ENCODE results near the gene HIVEP2.

HIVEP2 gene

GRCh38 chr6:142844065-142844755 lies 100.8 kb downstream of the HIVEP2 start:
- no peak for DNase-seq (ENCODE audit: low read depth, low spot score)

- no peak for DNase-seq (ENCODE audit: low read depth, low spot score)
These were observed 101.6 kb downstream of the HIVEP2 start for GRCh38 chr6:142843361-142843760.

- DNase-seq (ENCODE audit: low read depth, low spot score) = no peak
These were observed 102.3 kb downstream of the HIVEP2 start for GRCh38 chr6:142842418-142843261.

GRCh38 chr6:142841915-142842314 lies 103.1 kb downstream of the HIVEP2 start:
- DNase-seq (ENCODE audit: low read depth, low spot score) = no peak

GRCh38 chr6:142839686-142840040 lies 105.3 kb downstream of the HIVEP2 start:
- no peak for DNase-seq (ENCODE audit: low read depth, low spot score)

GRCh38 chr6:142838821-142839685 lies 105.9 kb downstream of the HIVEP2 start:
- DNase-seq (ENCODE audit: low read depth, low spot score) = no peak

- no peak for DNase-seq (ENCODE audit: low read depth, low spot score)
These were observed 109.0 kb downstream of the HIVEP2 start for GRCh38 chr6:142835787-142836535.

- DNase-seq (ENCODE audit: low read depth, low spot score) = no peak
These were observed 110.1 kb downstream of the HIVEP2 start for GRCh38 chr6:142834853-142835252.

GRCh38 chr6:142833798-142834197 lies 111.2 kb downstream of the HIVEP2 start:
- DNase-seq (ENCODE audit: low read depth, low spot score) = no peak

GRCh38 chr6:142833054-142833453 lies 111.9 kb downstream of the HIVEP2 start:
- DNase-seq (ENCODE audit: low read depth, low spot score) = no peak

- DNase-seq (ENCODE audit: low read depth, low spot score) = no peak
These were observed 114.2 kb downstream of the HIVEP2 start for GRCh38 chr6:142830807-142831206.

- DNase-seq (ENCODE audit: low read depth, low spot score) = no peak
These were observed 114.8 kb downstream of the HIVEP2 start for GRCh38 chr6:142830116-142830710.

GRCh38 chr6:142829556-142829955 lies 115.4 kb downstream of the HIVEP2 start:
- no peak for DNase-seq (ENCODE audit: low read depth, low spot score)

- DNase-seq (ENCODE audit: low read depth, low spot score) = no peak
These were observed 117.0 kb downstream of the HIVEP2 start for GRCh38 chr6:142827991-142828390.

GRCh38 chr6:142827369-142827768 lies 117.6 kb downstream of the HIVEP2 start:
- DNase-seq (ENCODE audit: low read depth, low spot score) = no peak

- DNase-seq (ENCODE audit: low read depth, low spot score) = no peak
These were observed 119.2 kb downstream of the HIVEP2 start for GRCh38 chr6:142825760-142826159.

GRCh38 chr6:142824426-142824825 lies 120.5 kb downstream of the HIVEP2 start:
- DNase-seq (ENCODE audit: low read depth, low spot score) = no peak

- DNase-seq (ENCODE audit: low read depth, low spot score) = no peak
These were observed 121.6 kb downstream of the HIVEP2 start for GRCh38 chr6:142823256-142823902.

GRCh38 chr6:142822842-142823241 lies 122.1 kb downstream of the HIVEP2 start:
- no peak for DNase-seq (ENCODE audit: low read depth, low spot score)

GRCh38 chr6:142822383-142822782 lies 122.6 kb downstream of the HIVEP2 start:
- DNase-seq (ENCODE audit: low read depth, low spot score) = no peak
